Measurements from ENCODE around the gene THRB. TPM values are rescaled to one million over a fixed set of nuclear protein-coding genes. Genes with fewer than 3 reads are reported as not detected.

Gene THRB
- total RNA-seq, 6 donors from 2014 or later = 5.5 to 15.2 (median 12.0) TPM

DNA sequence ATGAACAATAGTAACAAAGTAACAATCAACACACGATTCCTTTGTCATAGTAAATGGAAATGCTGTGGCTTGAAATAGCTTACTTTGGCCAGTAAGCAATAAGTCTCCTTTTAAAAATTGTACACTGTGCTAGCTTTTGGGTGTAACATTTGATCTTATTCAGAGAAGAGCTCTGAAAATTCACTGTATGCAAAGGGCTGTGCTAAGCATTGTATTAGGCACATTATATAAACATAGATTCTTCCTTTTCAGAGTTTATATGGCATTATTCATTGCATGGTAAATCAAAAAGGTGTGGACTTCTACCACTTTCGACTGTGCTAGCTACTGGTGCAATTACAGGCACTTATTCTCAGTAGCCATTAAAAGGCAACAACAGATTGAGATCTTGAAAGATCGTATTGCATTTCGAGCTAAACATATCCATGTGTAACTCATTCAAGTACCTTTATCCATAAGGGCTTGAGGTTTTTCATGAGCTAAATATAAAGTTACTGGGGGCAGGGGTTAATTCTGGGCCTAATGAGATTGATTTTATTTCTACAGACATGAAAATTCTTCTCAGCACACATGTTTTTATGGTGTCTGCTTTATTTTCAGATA, 302.7 kb downstream of the THRB start:
- DNase-seq = no peak
- H3K4me3 ChIP-seq = no peak overlapping the region
- no peaks in the 10 kb centered on the region for H3K27me3 ChIP-seq
- WGBS, 2 donors = 88 to 90% methylated on average over 4 of the region's 4 CpGs
- H3K36me3 ChIP-seq = no peaks in the 10 kb centered on the region
- ATAC-seq (ENCODE audit: low FRiP score in 2 of 2) = no peak
- no peaks in the 10 kb centered on the region for H3K9me3 ChIP-seq
- no peak overlapping the region for H3K27ac ChIP-seq
- TF ChIP-seq POLR2AphosphoS5 (IDR thresholded peaks at IDR 0.05) = no peak
- no peak for TF ChIP-seq EP300 (IDR thresholded peaks at IDR 0.05)
- TF ChIP-seq POLR2A (IDR thresholded peaks at IDR 0.05) = no peak
- TF ChIP-seq, protein P1, sequence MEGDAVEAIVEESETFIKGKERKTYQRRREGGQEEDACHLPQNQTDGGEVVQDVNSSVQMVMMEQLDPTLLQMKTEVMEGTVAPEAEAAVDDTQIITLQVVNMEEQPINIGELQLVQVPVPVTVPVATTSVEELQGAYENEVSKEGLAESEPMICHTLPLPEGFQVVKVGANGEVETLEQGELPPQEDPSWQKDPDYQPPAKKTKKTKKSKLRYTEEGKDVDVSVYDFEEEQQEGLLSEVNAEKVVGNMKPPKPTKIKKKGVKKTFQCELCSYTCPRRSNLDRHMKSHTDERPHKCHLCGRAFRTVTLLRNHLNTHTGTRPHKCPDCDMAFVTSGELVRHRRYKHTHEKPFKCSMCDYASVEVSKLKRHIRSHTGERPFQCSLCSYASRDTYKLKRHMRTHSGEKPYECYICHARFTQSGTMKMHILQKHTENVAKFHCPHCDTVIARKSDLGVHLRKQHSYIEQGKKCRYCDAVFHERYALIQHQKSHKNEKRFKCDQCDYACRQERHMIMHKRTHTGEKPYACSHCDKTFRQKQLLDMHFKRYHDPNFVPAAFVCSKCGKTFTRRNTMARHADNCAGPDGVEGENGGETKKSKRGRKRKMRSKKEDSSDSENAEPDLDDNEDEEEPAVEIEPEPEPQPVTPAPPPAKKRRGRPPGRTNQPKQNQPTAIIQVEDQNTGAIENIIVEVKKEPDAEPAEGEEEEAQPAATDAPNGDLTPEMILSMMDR (IDR thresholded peaks at IDR 0.05) = no peak
- H3K4me1 ChIP-seq = no peaks in the 10 kb centered on the region

DNA sequence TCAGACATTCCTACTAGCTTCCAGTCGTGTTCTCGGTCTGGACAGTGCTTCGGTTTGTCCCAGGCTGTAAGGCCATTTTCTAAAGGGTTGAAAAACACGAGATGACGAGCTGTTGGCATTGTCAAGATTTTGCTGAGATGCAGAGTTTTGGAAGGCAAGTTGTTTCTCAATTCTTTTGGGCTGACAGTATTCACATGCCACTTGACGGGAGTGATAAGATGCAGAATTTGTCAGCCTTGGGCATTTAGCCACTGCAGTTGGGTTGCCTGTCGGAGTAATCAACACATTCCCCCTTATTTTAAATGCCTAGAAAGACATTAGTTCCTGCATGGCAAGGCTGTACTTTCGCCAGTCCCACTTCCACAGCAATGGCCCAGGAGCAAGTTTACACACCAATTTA, 304.4 kb downstream of the THRB start:
- WGBS, 2 donors = 90 to 91% methylated on average over 8 of the region's 8 CpGs
- H3K27me3 ChIP-seq = no peaks in the 10 kb centered on the region
- no peak overlapping the region for H3K27ac ChIP-seq
- DNase-seq (no peak), ATAC-seq (ENCODE audit: low FRiP score in 2 of 2) (no peak)
- H3K36me3 ChIP-seq = no peaks in the 10 kb centered on the region
- TF ChIP-seq EP300 (IDR thresholded peaks at IDR 0.05) = no peak
- TF ChIP-seq POLR2A (IDR thresholded peaks at IDR 0.05) = no peak
- TF ChIP-seq, protein P1 (IDR thresholded peaks at IDR 0.05) = no peak
- no peak for TF ChIP-seq POLR2AphosphoS5 (IDR thresholded peaks at IDR 0.05)
- H3K4me3 ChIP-seq = no peak overlapping the region
- H3K4me1 ChIP-seq = peaks cover 0 to 5% (median 0%) of the 10 kb centered on the region in 4 donors
- no peaks in the 10 kb centered on the region for H3K9me3 ChIP-seq

DNA sequence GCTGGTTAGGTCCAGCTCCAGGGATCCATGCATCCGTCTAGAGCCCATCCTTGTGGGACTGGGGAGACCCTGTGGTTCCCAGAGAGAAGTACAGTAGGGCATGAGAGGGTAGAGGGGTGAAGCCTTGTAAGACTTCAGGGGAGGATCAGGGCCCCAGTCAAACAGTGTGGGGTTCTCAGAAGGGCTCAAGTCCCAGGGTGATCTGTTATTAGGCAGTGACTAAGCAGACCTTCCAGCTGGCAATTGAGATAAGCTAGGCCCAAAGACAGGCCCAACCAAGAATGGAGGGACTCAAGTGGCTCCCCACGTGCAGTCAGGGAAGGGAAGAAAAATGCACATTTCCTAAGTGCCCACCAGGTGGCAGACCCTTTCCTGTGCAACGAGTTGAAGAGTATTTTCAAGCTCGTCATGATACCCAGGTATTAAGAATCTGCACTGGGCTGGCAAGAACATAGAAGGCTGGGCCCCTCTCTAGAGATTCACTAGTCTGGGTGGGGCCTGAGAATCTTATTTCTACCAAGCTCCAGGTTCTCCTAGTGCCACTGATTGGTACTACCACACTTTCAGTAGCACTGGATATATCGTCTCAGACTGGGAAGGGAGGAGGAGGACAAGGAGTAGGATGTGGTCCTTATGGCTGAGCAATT, 308.8 kb downstream of the THRB start:
- ATAC-seq (ENCODE audit: low FRiP score in 2 of 2) (peak; percentile 46 to 71), DNase-seq (no peak)
- H3K4me1 ChIP-seq = peaks cover 0 to 5% (median 0%) of the 10 kb centered on the region in 4 donors
- TF ChIP-seq, protein P1 (IDR thresholded peaks at IDR 0.05) = peak in 5 of 6 experiments; percentile 44 to 60 (median 46)
- TF ChIP-seq POLR2AphosphoS5 (IDR thresholded peaks at IDR 0.05) = no peak
- no peak overlapping the region for H3K4me3 ChIP-seq
- H3K27ac ChIP-seq = no peak overlapping the region
- no peaks in the 10 kb centered on the region for H3K9me3 ChIP-seq
- WGBS, 2 donors = 47 to 52% methylated on average over 4 to 5 of the region's 5 CpGs
- H3K36me3 ChIP-seq = no peaks in the 10 kb centered on the region
- H3K27me3 ChIP-seq = no peaks in the 10 kb centered on the region

DNA sequence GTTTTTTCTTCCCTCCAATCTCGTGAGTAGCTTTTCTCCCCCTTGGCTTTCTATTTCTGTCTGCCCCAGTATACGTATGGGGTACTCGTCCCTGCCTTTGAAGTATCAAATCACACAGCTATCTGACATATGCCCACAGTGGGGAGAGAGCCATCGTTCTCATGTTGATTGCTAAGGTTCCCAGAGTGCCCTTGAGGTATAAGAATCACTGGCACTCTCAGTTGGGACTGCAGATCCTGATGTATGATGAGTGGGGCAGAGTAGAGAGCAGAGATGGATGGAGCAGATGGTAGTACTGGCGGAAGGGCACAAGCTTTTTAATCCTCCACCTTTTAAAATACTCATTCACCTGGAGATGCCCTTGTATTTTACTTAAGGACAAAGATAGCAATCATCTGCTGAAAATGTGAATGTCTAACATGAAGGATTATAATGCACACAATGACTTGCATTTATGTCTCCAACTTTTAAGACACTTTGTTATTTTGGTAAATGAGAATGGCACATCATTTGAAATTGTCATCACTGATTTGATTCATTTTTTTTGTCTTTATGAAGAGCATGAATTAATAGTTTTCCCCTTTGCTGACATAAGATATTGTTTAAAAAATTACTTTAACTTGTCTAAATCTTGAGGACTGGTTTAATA, 310.0 kb downstream of the THRB start:
- H3K9me3 ChIP-seq = no peaks in the 10 kb centered on the region
- no peak for ATAC-seq (ENCODE audit: low FRiP score in 2 of 2)
- H3K4me1 ChIP-seq = peaks cover 0 to 5% (median 0%) of the 10 kb centered on the region in 4 donors
- WGBS, 2 donors = 85 to 86% methylated on average over 5 of the region's 5 CpGs
- no peaks in the 10 kb centered on the region for H3K36me3 ChIP-seq
- DNase-seq = no peak
- H3K27me3 ChIP-seq = no peaks in the 10 kb centered on the region
- TF ChIP-seq, protein P1 (IDR thresholded peaks at IDR 0.05) = no peak
- no peak for TF ChIP-seq POLR2A (IDR thresholded peaks at IDR 0.05)
- TF ChIP-seq EP300 (IDR thresholded peaks at IDR 0.05) = no peak
- no peak for TF ChIP-seq POLR2AphosphoS5 (IDR thresholded peaks at IDR 0.05)
- no peak overlapping the region for H3K27ac ChIP-seq
- no peak overlapping the region for H3K4me3 ChIP-seq

All from upper lobe of left lung (tissue), 6 donors.